Fibroblast of pulmonary artery (primary cell): Measurements from ENCODE around the gene NUFIP1.

Experiments used
- DNase-seq: peaks from one replicate; pipeline ENCODE4 v3.0.0-alpha.2; 2010; ENCODE audit warnings: low read depth
- H3K4me3 ChIP-seq: replicated peaks from 2 replicates; pipeline ENCODE4 v1.5.1; 2011; ENCODE audit warnings: low read depth, mild to moderate bottlenecking, control low read depth, low read length, moderate library complexity
- CTCF ChIP-seq: IDR thresholded peaks from 2 replicates; pipeline ENCODE4 v1.5.1; 2011; ENCODE audit warnings: mild to moderate bottlenecking, control low read depth, low read length, inconsistent platforms; ENCODE audit errors: missing control alignments

Gene NUFIP1

DNA sequence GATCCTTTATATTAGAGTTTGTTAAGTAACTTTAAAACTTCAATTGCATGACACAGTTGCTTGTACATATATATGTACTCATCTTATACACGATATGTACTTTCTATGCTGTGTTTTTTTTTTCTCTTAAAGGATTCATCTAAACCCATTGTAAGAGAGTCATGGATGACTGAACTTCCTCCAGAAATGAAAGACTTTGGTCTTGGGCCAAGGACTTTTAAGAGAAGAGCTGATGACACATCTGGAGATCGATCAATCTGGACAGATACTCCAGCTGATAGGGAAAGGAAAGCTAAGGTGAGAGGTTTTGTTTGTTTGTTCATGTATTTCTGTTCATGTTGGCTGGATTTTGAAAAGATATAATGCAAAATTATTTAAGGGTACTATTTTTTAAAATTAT lies 26.0 kb upstream of the NUFIP1 start:
- peak; percentile 4 for DNase-seq
- no peak overlapping the region for H3K4me3 ChIP-seq
- TF ChIP-seq CTCF = no peak

GRCh38 chr13:45011198-45011597 lies 21.9 kb upstream of the NUFIP1 start:
- no peak for TF ChIP-seq CTCF
- DNase-seq = no peak
- H3K4me3 ChIP-seq = no peak overlapping the region

DNA sequence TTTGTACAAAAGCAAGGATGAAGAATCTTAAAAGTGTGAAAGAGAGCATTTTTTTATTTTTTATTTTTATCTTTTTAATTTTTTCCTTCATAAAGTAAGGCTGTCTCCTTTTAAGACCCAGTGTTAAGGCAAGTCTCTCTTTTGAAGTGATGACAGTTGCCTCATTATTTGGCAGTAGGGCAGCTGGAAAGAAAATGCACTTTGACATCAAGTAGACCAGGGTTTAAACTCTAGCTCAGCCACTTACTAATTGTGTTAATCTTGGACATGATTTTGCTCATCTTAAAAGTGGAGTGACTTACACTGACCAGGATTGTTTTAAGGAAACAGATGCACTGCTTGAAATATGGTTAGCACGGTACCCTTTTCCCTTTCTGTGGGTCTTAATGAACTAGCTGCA lies 18.6 kb upstream of the NUFIP1 start:
- DNase-seq = no peak
- no peak overlapping the region for H3K4me3 ChIP-seq
- TF ChIP-seq CTCF = no peak

GRCh38 chr13:45007225-45007624 lies 18.0 kb upstream of the NUFIP1 start:
- H3K4me3 ChIP-seq = no peak overlapping the region
- no peak for DNase-seq
- no peak for TF ChIP-seq CTCF

DNA sequence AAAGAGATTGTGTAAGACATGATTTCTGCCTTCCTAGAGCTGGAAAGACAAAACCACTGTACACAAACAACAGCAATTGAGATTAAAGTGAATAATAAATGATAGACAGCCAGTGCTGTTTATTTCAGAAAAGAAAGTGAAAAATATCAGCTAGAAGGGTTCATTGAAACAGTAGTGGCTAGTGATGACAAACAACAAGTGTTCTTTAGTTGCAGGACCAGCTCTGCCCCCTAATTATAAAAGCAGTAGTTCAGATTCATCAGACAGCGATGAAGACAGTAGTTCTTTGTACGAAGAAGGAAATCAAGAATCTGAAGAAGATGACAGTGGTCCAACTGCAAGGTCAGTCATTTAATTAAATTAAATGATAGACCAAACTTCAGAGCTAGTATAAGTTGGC lies 14.8 kb upstream of the NUFIP1 start:
- TF ChIP-seq CTCF = no peak
- DNase-seq = no peak
- H3K4me3 ChIP-seq = no peak overlapping the region

DNA sequence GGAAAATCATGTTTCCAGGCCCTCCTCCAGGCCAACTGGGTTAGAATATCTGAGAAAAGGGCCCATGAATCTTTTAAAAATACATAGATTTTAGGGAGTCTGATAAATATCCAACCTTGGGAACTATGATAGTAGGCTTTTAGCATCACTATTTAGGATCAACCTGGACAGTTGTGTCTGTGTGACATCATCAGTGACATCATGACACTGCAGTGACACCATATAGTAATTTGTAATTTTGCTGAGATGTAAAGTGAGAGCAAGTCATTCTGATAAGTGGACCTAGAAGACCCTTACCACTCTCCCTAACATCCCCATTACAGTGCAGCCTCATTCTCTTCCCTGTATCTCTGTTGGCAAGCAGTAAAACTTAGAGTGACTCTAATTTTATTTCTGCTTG lies 14.1 kb upstream of the NUFIP1 start:
- TF ChIP-seq CTCF = no peak
- DNase-seq = no peak
- H3K4me3 ChIP-seq = no peak overlapping the region

- no peak for TF ChIP-seq CTCF
- H3K4me3 ChIP-seq = peak overlapping the region; percentile 97
- DNase-seq = no peak
These were observed 670 bp upstream of the NUFIP1 start for GRCh38 chr13:44989941-44990340.
